Muscle layer of duodenum (tissue), 2 donors: ENCODE data around the gene SLC22A23.

Experiments
- H3K27ac ChIP-seq: one replicate; pipeline ENCODE4 v1.7.0; 2013; ENCODE audit warnings: mild to moderate bottlenecking, low read length
- H3K27me3 ChIP-seq: one replicate; pipeline ENCODE4 v1.7.0; 2013; ENCODE audit warnings: low read depth, mild to moderate bottlenecking, control low read depth, low read length
- H3K36me3 ChIP-seq, 2 donors: one replicate each; pipeline ENCODE4 v1.7.0; 2013; ENCODE audit warnings: low read length in 2 of 2, control low read depth in 1 of 2, mild to moderate bottlenecking in 1 of 2; ENCODE audit not compliant: insufficient read depth in 2 of 2, control insufficient read depth in 1 of 2
- H3K4me1 ChIP-seq, 2 donors: one replicate each; pipeline ENCODE4 v1.7.0; 2013; ENCODE audit warnings: low read length in 2 of 2, mild to moderate bottlenecking in 2 of 2, control low read depth in 1 of 2, moderate library complexity in 1 of 2; ENCODE audit not compliant: insufficient read depth in 2 of 2, control insufficient read depth in 1 of 2
- H3K4me3 ChIP-seq, 2 donors: one replicate each; pipeline ENCODE4 v1.7.0; 2013; ENCODE audit warnings: low read length in 2 of 2, low read depth in 1 of 2, mild to moderate bottlenecking in 1 of 2
- H3K9me3 ChIP-seq, 2 donors: one replicate each; pipeline ENCODE4 v1.7.0; 2013; ENCODE audit warnings: low read length in 2 of 2, control low read depth in 1 of 2, mild to moderate bottlenecking in 1 of 2; ENCODE audit not compliant: control insufficient read depth in 1 of 2
- donor health status: healthy.

The SLC22A23 gene

DNA sequence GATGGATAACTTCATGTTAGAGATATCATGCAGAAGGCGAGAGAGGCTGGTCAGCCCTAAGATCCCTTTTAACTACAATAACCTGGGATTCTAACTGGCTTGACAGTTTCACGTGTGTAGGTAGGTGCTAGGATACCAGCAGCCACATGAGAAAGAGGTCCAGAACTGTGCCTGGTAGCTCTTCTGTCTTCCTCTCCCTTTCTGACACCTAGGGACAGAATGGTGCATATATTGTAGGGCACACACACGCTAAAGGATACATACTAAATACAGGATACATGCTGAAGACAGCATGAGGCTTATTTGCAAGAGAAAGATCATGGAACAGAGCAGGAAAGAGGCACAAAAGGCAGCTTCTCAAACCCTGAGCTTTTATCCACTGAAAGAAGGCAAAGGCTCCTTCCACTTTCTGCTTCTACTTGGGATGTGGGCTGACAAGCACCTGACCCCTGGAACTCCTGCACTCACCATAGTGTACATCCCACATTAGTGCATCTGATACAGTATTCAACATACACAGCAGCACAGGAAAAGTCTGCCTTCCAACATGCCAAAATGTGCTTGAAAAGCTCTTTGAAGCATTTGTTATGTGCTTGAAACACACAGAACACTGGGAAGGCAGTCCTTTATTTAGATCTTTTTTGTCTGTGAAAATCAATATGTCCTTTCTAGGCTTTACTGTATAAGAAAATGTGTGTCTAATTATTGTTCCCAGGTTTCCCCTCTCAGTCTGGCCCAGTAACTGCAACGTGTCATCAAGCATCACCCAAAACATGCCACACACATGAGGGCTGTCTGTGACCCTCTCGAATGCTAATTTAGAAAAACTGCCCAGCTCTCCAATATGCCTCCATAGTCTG is 3.2 kb downstream of the SLC22A23 start:
- no peak overlapping the region for H3K27ac ChIP-seq
- peaks cover 7 to 36% of the 10 kb centered on the region in 2 donors for H3K4me1 ChIP-seq
- H3K27me3 ChIP-seq: peaks cover 8% of the 10 kb centered on the region
- H3K36me3 ChIP-seq: no peaks in the 10 kb centered on the region
- no peaks in the 10 kb centered on the region for H3K9me3 ChIP-seq
- peak overlapping the region; percentile 60 to 84 for H3K4me3 ChIP-seq

DNA sequence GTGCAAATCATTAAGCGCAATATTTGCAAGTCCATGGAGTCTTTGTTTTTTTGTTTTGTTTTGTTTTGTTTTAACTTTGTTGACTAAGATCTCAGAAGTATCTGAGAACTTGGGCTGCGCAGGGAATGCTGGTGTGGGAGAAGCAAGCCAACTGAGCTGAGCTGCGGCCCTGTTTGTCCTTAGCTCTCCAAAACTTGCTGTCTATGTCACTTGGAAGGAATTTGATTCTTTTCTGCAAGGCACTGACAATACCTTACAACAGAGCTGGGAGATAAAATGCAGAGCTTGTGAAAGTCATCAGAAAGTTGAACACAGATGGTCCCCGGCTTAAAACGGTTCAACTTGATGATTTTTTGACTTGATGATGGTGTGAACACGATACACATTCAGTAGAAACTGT is 5.4 kb downstream of the SLC22A23 start:
- H3K4me3 ChIP-seq: no peak overlapping the region
- no peaks in the 10 kb centered on the region for H3K9me3 ChIP-seq
- H3K36me3 ChIP-seq: no peaks in the 10 kb centered on the region
- H3K4me1 ChIP-seq: peaks cover 7 to 29% of the 10 kb centered on the region in 2 donors
- no peak overlapping the region for H3K27ac ChIP-seq
- H3K27me3 ChIP-seq: peaks cover 8% of the 10 kb centered on the region

DNA sequence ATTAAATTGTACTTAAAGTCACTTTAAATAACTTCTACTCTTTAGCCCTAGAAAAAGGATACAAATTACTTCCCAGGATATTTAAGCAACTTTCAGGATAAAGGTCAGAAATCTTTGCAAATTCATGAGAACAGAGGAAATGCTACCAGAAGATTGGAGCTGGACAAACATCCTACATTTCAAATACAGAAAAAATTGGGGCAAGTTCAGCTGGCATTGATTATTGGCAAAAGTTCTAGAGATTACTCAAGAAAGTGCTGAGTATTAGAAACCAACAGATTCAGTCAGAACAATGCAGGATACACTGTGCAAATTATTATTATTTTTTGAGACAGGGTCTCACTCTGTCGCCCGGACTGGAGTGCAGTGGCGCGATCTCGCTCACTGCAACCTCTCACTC is 6.0 kb downstream of the SLC22A23 start:
- Histone ChIP-seq H3K36me3 (no peaks in the 10 kb centered on the region), H3K9me3 (no peaks in the 10 kb centered on the region), H3K4me1 (peaks cover 7 to 27% of the 10 kb centered on the region in 2 donors), H3K27ac (no peak overlapping the region), H3K27me3 (peaks cover 8% of the 10 kb centered on the region), H3K4me3 (no peak overlapping the region)

DNA sequence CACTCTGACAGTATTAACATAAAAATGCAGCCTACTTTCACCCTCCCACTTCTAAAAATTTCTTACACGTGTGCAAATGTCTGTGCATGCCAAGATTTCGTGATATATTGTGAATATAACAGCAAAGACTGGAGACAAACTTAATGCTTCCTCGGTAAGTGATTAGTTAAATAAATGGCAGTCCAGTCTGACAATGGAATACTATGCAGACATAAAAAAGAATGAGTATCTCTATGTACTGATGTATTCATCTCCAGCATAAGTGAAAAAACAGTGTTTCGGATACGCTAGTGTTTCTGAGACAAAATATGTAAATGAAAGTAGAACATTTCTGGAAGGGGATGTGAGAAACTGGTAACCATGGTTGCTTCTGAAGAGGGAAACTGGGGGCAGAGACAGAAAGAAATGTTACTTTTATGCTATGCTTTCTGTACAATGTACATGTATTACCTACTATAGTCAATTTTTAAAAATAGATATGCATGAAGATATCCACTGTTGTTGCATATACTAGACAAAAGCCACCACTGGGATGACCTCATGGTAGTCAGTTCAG is 7.0 kb downstream of the SLC22A23 start:
- Histone ChIP-seq H3K9me3 (no peaks in the 10 kb centered on the region), H3K4me1 (peaks cover 0 to 16% of the 10 kb centered on the region in 2 donors), H3K27me3 (peaks cover 4% of the 10 kb centered on the region), H3K4me3 (no peak overlapping the region), H3K27ac (no peak overlapping the region), H3K36me3 (no peaks in the 10 kb centered on the region)

DNA sequence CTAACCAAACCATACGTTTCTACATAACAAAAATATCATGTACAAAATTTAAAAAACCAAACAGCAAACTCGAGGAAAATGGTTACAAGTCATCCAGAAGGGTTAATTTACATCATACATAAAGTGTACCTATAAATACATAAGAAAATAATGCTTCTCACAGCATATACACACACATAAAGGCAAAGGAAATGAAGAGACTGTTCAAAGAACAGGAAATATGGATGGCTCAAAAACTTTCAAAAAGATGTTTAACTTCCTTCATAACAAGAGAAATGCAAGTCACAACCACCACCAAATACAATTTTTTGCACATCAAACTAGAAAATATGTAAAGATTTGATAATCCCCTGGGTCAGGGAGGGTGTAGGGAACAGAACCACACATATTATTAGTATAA is 7.5 kb downstream of the SLC22A23 start:
- Histone ChIP-seq H3K4me3 (no peak overlapping the region), H3K27me3 (no peaks in the 10 kb centered on the region), H3K9me3 (no peaks in the 10 kb centered on the region), H3K27ac (no peak overlapping the region), H3K4me1 (peaks cover 0 to 13% of the 10 kb centered on the region in 2 donors), H3K36me3 (no peaks in the 10 kb centered on the region)

DNA sequence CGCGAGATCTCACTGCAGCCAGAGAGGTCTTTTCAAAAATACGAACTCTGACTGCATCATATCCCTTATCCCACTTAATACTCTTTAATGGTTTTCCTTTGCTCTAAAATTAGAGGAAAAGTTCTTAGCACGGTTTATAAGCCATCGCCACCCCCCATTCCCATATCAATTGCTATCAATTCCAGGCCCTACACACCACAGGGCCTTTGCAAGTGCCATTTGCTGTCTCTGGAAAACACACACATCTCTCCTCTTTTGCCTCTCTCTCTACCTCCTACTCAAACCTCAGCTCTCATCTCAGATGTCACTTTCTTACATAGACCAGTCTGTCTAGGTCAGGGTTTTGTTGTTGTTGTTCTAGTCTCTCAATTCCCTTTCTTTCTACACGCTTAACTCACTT is 9.8 kb downstream of the SLC22A23 start:
- Histone ChIP-seq H3K27ac (no peak overlapping the region), H3K9me3 (no peaks in the 10 kb centered on the region), H3K4me1 (peaks cover 0 to 6% of the 10 kb centered on the region in 2 donors), H3K36me3 (no peaks in the 10 kb centered on the region), H3K4me3 (no peak overlapping the region), H3K27me3 (no peaks in the 10 kb centered on the region)

DNA sequence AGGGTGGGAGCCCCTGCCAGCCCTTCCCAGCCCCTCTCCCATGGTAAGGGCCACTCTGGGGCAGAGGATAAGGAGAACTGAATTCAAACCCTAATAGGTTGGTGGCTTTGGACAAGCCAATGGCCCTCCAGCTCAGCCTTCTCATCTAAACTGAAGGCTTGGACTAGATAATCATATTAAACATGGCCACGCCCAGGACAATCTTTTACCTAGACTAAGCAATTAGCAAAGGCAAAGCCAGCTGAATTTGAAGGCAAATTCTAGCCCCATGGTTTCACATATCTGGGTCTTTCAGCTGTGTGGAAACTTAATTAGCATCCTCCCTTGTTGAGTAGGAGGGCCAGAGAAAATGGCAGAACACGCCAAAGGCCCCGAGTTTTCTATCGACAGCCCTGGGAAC is 10.7 kb downstream of the SLC22A23 start:
- Histone ChIP-seq H3K9me3 (no peaks in the 10 kb centered on the region), H3K27me3 (no peaks in the 10 kb centered on the region)

DNA sequence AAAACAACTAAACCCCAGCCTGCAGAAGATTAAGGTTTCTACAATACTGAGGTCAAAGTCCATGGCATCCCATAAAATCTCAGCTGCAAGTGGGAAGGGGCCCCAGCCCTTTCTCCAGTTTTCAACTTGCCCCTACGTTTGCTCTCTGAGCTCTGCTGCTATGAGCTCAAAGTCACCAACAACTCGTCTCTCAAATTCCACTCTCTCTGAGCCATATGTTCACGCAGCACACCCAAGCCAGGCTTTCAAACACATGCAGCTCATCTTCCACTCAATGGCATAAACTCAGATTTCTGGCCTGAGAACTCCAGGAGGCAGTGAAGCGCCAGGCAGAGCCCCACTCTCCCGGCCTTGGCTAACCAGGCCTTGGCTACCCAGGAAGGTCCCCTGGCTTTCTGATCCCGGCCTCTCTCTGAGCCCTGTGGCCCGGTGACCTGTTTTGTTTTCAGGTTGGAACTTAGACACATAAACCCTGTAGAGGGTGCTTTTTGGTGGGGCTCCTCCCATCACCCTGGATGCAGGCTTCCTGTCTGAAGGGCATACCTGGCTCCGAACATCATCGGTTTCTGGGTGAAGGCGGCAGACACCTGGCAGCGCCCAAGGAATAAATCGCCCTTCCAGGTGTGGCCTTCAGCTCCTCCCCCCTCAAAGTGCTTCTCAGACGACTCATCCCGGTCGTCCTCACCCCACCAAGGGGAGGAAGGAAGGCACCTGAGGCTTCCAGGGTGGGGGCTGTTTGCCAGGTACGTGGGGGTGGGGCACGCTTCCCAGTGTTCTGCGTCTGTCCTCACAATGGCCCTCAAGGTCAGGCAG is 12.4 kb downstream of the SLC22A23 start:
- no peak overlapping the region for H3K4me3 ChIP-seq
- no peaks in the 10 kb centered on the region for H3K9me3 ChIP-seq
- H3K27ac ChIP-seq: no peak overlapping the region
- no peaks in the 10 kb centered on the region for H3K36me3 ChIP-seq
- no peaks in the 10 kb centered on the region for H3K27me3 ChIP-seq
- no peaks in the 10 kb centered on the region for H3K4me1 ChIP-seq

More for the DNA sequence above, 10.7 kb downstream of the SLC22A23 start:
- no peak overlapping the region for H3K4me3 ChIP-seq
- H3K27ac ChIP-seq: no peak overlapping the region
- no peaks in the 10 kb centered on the region for H3K36me3 ChIP-seq
- H3K4me1 ChIP-seq: peaks cover 0 to 3% of the 10 kb centered on the region in 2 donors

DNA sequence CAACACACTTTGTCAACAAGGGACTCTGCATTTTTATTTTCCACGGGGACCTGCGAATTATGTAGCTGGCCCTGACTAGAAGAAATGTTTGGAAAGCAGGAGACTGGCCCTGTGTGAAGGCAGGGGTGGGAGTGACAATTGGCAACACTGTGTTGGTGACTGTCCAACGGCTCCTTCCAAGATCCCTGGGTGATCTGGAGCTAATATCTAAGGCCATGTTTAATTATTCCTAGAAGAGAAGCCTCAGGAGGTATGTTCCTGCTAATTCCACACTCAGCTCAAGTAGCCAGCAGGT is 13.7 kb downstream of the SLC22A23 start:
- H3K4me1 ChIP-seq: no peaks in the 10 kb centered on the region
- H3K4me3 ChIP-seq: no peak overlapping the region
- no peak overlapping the region for H3K27ac ChIP-seq

DNA sequence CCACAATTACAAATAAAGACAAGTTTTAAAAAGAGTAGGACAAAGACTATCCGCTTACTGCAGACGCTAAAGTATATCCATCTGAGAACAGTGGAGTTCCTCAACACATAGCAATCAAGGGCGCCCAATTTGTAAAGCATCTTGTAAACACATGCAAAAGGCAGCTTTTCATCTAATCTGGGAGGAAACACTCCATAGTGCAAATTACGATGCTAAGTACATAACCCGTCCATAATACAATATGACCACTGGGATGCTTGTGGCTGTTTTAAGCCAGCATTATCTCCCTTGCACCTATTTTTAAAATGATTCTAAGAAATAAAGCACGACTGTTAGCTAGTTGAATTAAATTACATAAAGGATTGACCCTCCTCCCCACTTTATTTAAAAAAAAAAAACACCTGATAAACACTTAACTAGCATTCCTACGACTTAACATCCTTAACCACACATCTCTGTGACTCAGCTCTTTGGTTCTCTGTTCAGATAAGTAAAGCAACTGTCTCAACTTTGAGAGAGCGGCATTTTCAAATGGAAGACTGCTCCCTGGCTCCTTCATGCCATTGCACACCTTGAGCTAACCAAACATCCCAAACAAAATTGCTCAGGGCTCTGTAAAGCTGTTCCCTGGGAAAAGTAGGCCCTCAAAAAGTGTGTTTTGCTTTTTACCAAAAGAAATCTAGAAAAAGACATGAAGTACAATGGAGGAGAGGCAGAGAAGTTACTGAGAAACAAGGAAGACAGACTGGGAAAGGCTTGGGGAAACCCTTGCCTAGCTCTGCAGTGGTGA is 14.2 kb downstream of the SLC22A23 start:
- Histone ChIP-seq H3K9me3 (no peaks in the 10 kb centered on the region), H3K36me3 (no peaks in the 10 kb centered on the region), H3K4me1 (no peaks in the 10 kb centered on the region), H3K27me3 (no peaks in the 10 kb centered on the region), H3K27ac (no peak overlapping the region), H3K4me3 (no peak overlapping the region)

More for the DNA sequence above, 13.7 kb downstream of the SLC22A23 start:
- Histone ChIP-seq H3K36me3 (no peaks in the 10 kb centered on the region), H3K27me3 (no peaks in the 10 kb centered on the region), H3K9me3 (no peaks in the 10 kb centered on the region)

DNA sequence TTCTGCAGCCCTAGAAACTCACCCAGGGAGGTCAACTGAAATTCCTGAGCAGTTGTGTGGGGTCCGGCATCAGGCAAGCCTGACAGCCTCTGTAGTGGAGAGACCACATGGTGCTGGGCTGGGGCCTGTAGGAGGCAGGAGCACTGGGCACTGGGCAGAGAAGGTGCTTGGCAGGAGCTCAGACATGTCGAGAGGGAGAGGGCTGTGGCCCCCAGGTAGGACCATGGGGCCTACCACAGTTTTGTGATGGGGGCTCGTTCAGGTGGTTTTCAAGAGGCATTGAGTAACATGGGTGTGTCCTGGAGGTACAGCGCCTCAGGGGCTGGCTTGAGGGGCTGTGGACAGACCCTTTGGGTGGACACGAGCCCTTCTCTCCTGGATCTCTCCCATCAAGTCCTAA is 15.9 kb downstream of the SLC22A23 start:
- H3K4me3 ChIP-seq: no peak overlapping the region
- H3K9me3 ChIP-seq: no peaks in the 10 kb centered on the region
- H3K36me3 ChIP-seq: no peaks in the 10 kb centered on the region
- no peak overlapping the region for H3K27ac ChIP-seq
- no peaks in the 10 kb centered on the region for H3K4me1 ChIP-seq
- H3K27me3 ChIP-seq: no peaks in the 10 kb centered on the region
